H9 (cell line): ENCODE measurements around the gene PROK1. TPM values are rescaled to one million over a fixed set of nuclear protein-coding genes. Genes with fewer than 3 reads are reported as not detected.

ENCODE experiments used
- DNase-seq: peaks from one replicate; pipeline ENCODE4 v3.0.0-alpha.2; 2017
- H2AFZ ChIP-seq: one replicate; pipeline ENCODE4 v1.6.1; 2013; ENCODE audit warnings: mild to moderate bottlenecking, low read length, control low read depth, moderate library complexity
- H2AK5ac ChIP-seq: 2 replicates; pipeline ENCODE4 v1.6.1; 2013; ENCODE audit warnings: low read length, control low read depth, mixed read lengths; ENCODE audit not compliant: insufficient read length
- H2BK120ac ChIP-seq: one replicate; pipeline ENCODE4 v1.6.1; 2013; ENCODE audit warnings: low read depth, mild to moderate bottlenecking, low read length, control low read depth, inconsistent platforms; ENCODE audit not compliant: poor library complexity, severe bottlenecking
- H2BK12ac ChIP-seq: 2 replicates; pipeline ENCODE4 v1.6.1; 2013; ENCODE audit warnings: low read length, control low read depth, mixed read lengths, low read depth; ENCODE audit not compliant: insufficient read length
- H2BK15ac ChIP-seq: 2 replicates; pipeline ENCODE4 v1.6.1; 2013; ENCODE audit warnings: low read depth, low read length, control low read depth
- H2BK20ac ChIP-seq: one replicate; pipeline ENCODE4 v1.6.1; 2013; ENCODE audit warnings: low read depth, mild to moderate bottlenecking, low read length, control low read depth, inconsistent platforms; ENCODE audit not compliant: poor library complexity, severe bottlenecking
- H2BK5ac ChIP-seq: 2 replicates; pipeline ENCODE4 v1.6.1; 2013; ENCODE audit warnings: low read length, control low read depth, mixed read lengths; ENCODE audit not compliant: insufficient read length
- H3K14ac ChIP-seq: 2 replicates; pipeline ENCODE4 v1.6.1; 2013; ENCODE audit warnings: low read length, control low read depth; ENCODE audit not compliant: insufficient read depth
- H3K18ac ChIP-seq: 2 replicates; pipeline ENCODE4 v1.6.1; 2013; ENCODE audit warnings: low read depth, mild to moderate bottlenecking, mixed read lengths, low read length, control low read depth; ENCODE audit not compliant: insufficient read length
- H3K23ac ChIP-seq: 2 replicates; pipeline ENCODE4 v1.6.1; 2013; ENCODE audit warnings: low read length, control low read depth, mixed read lengths, low read depth; ENCODE audit not compliant: insufficient read length
- H3K23me2 ChIP-seq: 2 replicates; pipeline ENCODE4 v1.6.1; 2013; ENCODE audit warnings: low read depth, mild to moderate bottlenecking, mixed read lengths, low read length, control low read depth; ENCODE audit not compliant: insufficient read length, poor library complexity, severe bottlenecking
- H3K27ac ChIP-seq: 2 replicates; pipeline ENCODE4 v1.5.1; 2013; ENCODE audit warnings: low read length, control low read depth, mixed read lengths, low read depth; ENCODE audit not compliant: insufficient read length
- H3K27me3 ChIP-seq: 2 replicates; pipeline ENCODE4 v1.6.1; 2013; ENCODE audit warnings: low read length, control low read depth, inconsistent platforms; ENCODE audit not compliant: insufficient read depth
- H3K4ac ChIP-seq: 2 replicates; pipeline ENCODE4 v1.6.1; 2013; ENCODE audit warnings: low read depth, mild to moderate bottlenecking, control low read depth, inconsistent platforms, low read length, moderate library complexity
- H3K4me1 ChIP-seq: 2 replicates; pipeline ENCODE4 v1.6.1; 2013; ENCODE audit warnings: low read length, control low read depth, inconsistent platforms; ENCODE audit not compliant: insufficient read depth
- H3K4me2 ChIP-seq: 2 replicates; pipeline ENCODE4 v1.6.1; 2013; ENCODE audit warnings: low read length, control low read depth, mixed read lengths; ENCODE audit not compliant: insufficient read length, insufficient read depth
- H3K56ac ChIP-seq: 2 replicates; pipeline ENCODE4 v1.6.1; 2013; ENCODE audit warnings: low read depth, mild to moderate bottlenecking, mixed read lengths, low read length, control low read depth; ENCODE audit not compliant: insufficient read length
- H3K79me1 ChIP-seq: 2 replicates; pipeline ENCODE4 v1.6.1; 2013; ENCODE audit warnings: low read depth, mild to moderate bottlenecking, moderate library complexity, low read length, control low read depth, inconsistent platforms; ENCODE audit not compliant: insufficient read depth, poor library complexity, severe bottlenecking
- H3K79me2 ChIP-seq: 2 replicates; pipeline ENCODE4 v1.6.1; 2013; ENCODE audit warnings: low read length, control low read depth, inconsistent platforms; ENCODE audit not compliant: insufficient read depth
- H3K9ac ChIP-seq: 2 replicates; pipeline ENCODE4 v1.6.1; 2013; ENCODE audit warnings: low read length, control low read depth, mixed read lengths; ENCODE audit not compliant: insufficient read length; ENCODE audit errors: extremely low read depth
- H3K9me3 ChIP-seq: one replicate; pipeline ENCODE4 v1.6.1; 2013; ENCODE audit warnings: low read depth, low read length, inconsistent platforms; ENCODE audit not compliant: control insufficient read depth
- H3T11ph ChIP-seq: one replicate; pipeline ENCODE4 v1.6.1; 2013; ENCODE audit warnings: mild to moderate bottlenecking, low read length, control low read depth, inconsistent platforms
- H4K20me1 ChIP-seq: one replicate; pipeline ENCODE4 v1.6.1; 2013; ENCODE audit not compliant: control insufficient read depth, insufficient read length, insufficient read depth
- H4K5ac ChIP-seq: 2 replicates; pipeline ENCODE4 v1.6.1; 2013; ENCODE audit warnings: low read depth, mild to moderate bottlenecking, mixed read lengths, low read length, control low read depth; ENCODE audit not compliant: insufficient read length
- H4K8ac ChIP-seq: replicated peaks from 2 replicates; pipeline ENCODE4 v1.6.1; 2013; ENCODE audit warnings: low read length, control low read depth, mixed read lengths, low read depth; ENCODE audit not compliant: insufficient read length
- H4K91ac ChIP-seq: 2 replicates; pipeline ENCODE4 v1.6.1; 2013; ENCODE audit warnings: low read depth, mild to moderate bottlenecking, moderate library complexity, mixed read lengths, low read length, control low read depth; ENCODE audit not compliant: insufficient read length
- H3K27ac Mint-ChIP-seq, 3 experiments: 2 replicates in 2 of 3; 3 replicates in 1 of 3; pipeline ENCODE4 v1.8.0; 2020 to 2021; ENCODE audit warnings: mixed read lengths in 3 of 3, mild to moderate bottlenecking in 1 of 3, moderate library complexity in 1 of 3
- H3K27me3 Mint-ChIP-seq: 2 replicates; pipeline ENCODE4 v1.8.0; 2021; ENCODE audit warnings: low read depth, mild to moderate bottlenecking, moderate library complexity, mixed read lengths
- H3K36me3 Mint-ChIP-seq, 3 experiments: 2 replicates in 2 of 3; 3 replicates in 1 of 3; pipeline ENCODE4 v1.8.0; 2020 to 2021; ENCODE audit warnings: low read depth in 3 of 3, mixed read lengths in 3 of 3; ENCODE audit not compliant: insufficient read depth in 1 of 3
- H3K4me1 Mint-ChIP-seq, 2 experiments: 2 replicates each; pipeline ENCODE4 v1.8.0; 2020; ENCODE audit warnings: mixed read lengths in 2 of 2
- H3K4me3 Mint-ChIP-seq, 2 experiments: 2 replicates in 1 of 2; 3 replicates in 1 of 2; pipeline ENCODE4 v1.8.0; 2020 to 2021; ENCODE audit warnings: mild to moderate bottlenecking in 2 of 2, mixed read lengths in 2 of 2, moderate library complexity in 1 of 2
- H3K9me3 Mint-ChIP-seq, 2 experiments: 2 replicates in 1 of 2; 3 replicates in 1 of 2; pipeline ENCODE4 v1.8.0; 2020; ENCODE audit warnings: mild to moderate bottlenecking in 2 of 2, mixed read lengths in 2 of 2, moderate library complexity in 1 of 2
- WGBS: extraction: QIAGEN DNeasy Blood & Tissue Kit; methylation state at CpG from one replicate; pipeline ENCODE4 v1.1.7; 2013; ENCODE audit warnings: missing lambda C conversion rate, low lambda C conversion rate, mixed read lengths; ENCODE audit not compliant: insufficient read length; ENCODE audit errors: extremely low coverage; 5-methylcytosine and 5-hydroxymethylcytosine counted together
- total RNA-seq: library from RNA; stranded (reverse); gene quantifications from 2 replicates; pipeline ENCODE4 v1.2.1, GENCODE V29; 2021
- TF ChIP-seq, protein P1 (sequence below): fragments of 200-600 bp; sonication (generic); conservative IDR thresholded peaks from 3 replicates; pipeline ENCODE4 v1.8.0; 2021; ENCODE audit warnings: antibody characterized with exemption, mild to moderate bottlenecking

The PROK1 gene
- total RNA-seq, 1 experiment from 2014 or later, result not detected

DNA sequence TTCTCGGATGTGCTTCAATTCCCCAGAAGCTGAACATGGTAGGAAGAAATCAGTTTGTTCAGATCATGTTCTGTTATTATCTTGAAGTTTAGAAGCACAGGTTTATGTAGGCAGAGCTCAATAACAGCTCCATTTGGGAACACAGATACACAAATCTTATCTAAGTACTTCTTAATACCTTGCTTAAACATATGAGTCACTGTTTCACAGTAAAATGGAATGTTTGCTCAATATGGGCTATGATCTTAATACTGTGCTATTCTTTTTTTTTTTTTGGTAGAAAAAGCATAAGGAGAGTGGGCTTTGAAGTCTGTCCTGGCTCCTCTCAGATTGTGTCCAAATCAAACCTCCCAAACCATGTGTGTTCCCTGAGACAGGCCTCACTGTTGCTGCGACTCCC lies 13.4 kb downstream of the PROK1 start:
- no peak overlapping the region for H3K27ac Mint-ChIP-seq
- no peak overlapping the region for H3K23ac ChIP-seq
- H3K36me3 Mint-ChIP-seq, result no peaks in the 10 kb centered on the region

More for the DNA sequence above, 13.4 kb downstream of the PROK1 start:
- H3K9me3 ChIP-seq, result no peaks in the 10 kb centered on the region
- no peak overlapping the region for H3K18ac ChIP-seq
- H3K79me1 ChIP-seq, result no peaks in the 10 kb centered on the region
- no peak overlapping the region for H3K9ac ChIP-seq
- Mint-ChIP-seq H3K4me1 (peaks cover 0 to 5% of the 10 kb centered on the region in 2 experiments; a peak in 3 of 4 replicates), H3K9me3 (peaks cover 3% of the 10 kb centered on the region in 2 experiments; a peak in 2 of 5 replicates), H3K4me3 (no peak overlapping the region), H3K27me3 (peaks cover 9% of the 10 kb centered on the region)
- no peak overlapping the region for H2AK5ac ChIP-seq
- no peak overlapping the region for H2BK12ac ChIP-seq
- H2BK5ac ChIP-seq, result no peak overlapping the region
- no peak overlapping the region for H2AFZ ChIP-seq
- H3K79me2 ChIP-seq, result no peaks in the 10 kb centered on the region
- H3K27me3 ChIP-seq, result no peaks in the 10 kb centered on the region
- no peak overlapping the region for H2BK120ac ChIP-seq
- no peak overlapping the region for H3K4me2 ChIP-seq
- no peaks in the 10 kb centered on the region for H3K4me1 ChIP-seq
- no peaks in the 10 kb centered on the region for H4K20me1 ChIP-seq
- no CpG with 5 or more reads among the region's 2 CpGs for WGBS
- DNase-seq, result no peak
- H4K8ac ChIP-seq, result no peak overlapping the region
- no peak overlapping the region for H2BK20ac ChIP-seq
- H3K23me2 ChIP-seq, result no peaks in the 10 kb centered on the region
- H3K14ac ChIP-seq, result no peak overlapping the region
- no peak overlapping the region for H2BK15ac ChIP-seq
- H4K5ac ChIP-seq, result no peak overlapping the region
- TF ChIP-seq, protein P1, sequence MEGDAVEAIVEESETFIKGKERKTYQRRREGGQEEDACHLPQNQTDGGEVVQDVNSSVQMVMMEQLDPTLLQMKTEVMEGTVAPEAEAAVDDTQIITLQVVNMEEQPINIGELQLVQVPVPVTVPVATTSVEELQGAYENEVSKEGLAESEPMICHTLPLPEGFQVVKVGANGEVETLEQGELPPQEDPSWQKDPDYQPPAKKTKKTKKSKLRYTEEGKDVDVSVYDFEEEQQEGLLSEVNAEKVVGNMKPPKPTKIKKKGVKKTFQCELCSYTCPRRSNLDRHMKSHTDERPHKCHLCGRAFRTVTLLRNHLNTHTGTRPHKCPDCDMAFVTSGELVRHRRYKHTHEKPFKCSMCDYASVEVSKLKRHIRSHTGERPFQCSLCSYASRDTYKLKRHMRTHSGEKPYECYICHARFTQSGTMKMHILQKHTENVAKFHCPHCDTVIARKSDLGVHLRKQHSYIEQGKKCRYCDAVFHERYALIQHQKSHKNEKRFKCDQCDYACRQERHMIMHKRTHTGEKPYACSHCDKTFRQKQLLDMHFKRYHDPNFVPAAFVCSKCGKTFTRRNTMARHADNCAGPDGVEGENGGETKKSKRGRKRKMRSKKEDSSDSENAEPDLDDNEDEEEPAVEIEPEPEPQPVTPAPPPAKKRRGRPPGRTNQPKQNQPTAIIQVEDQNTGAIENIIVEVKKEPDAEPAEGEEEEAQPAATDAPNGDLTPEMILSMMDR, result no peak
- no peak overlapping the region for H3K27ac ChIP-seq
- H3K4ac ChIP-seq, result no peak overlapping the region
- no peak overlapping the region for H3K56ac ChIP-seq
- no peak overlapping the region for H4K91ac ChIP-seq
- no peak overlapping the region for H3T11ph ChIP-seq
